A204.1 (cell line): ENCODE results near the gene ICOS.
"Not testable (repeated sequence)": the region's sequence is repeated elsewhere in the genome, so short reads cannot be mapped to it uniquely, and the experiment has no call there.

Source experiments
- FAIRE-seq: peaks from 2 replicates; lab custom pipeline; 2012; peaks lifted over from hg19 to GRCh38; lab: Jason Lieb, UNC

The ICOS gene

DNA sequence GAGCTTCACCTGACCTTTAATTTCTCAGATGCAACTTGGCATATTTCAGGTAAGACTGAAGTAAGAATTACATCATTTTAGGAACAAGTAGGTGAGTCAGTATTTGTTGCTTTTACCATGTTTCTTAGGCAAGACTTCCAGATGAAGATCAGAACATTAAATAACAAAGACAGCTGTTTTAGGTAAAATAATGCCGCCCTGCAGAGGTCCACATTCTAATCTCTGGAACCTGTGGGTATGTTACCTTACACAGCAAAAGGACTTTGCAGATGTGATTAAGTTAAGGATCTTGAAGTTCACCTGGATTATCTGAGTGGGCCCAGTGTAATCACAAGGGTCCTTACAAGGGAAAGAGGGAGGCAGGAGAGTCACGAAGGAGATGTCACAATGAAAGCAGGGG lies 39.3 kb downstream of the ICOS start:
- FAIRE-seq, result no peak

DNA sequence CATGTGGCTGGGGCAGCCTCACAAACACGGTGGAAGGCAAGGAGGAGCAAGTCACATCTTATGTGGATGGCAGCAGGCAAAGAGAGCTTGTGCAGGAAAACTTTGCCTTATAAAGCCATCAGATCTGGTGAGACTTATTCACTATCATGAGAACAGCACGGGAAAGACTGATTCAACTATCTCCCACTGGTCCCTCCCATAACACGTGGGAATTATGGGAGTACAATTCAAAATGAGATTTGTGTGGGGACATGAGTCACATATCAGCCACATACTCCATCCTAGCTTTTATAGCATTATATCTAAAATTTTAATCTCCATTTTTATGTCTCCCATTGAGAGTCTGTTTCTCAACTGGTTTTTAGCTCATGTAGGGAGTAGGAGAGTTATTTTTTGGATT lies 45.7 kb downstream of the ICOS start:
- no peak for FAIRE-seq

DNA sequence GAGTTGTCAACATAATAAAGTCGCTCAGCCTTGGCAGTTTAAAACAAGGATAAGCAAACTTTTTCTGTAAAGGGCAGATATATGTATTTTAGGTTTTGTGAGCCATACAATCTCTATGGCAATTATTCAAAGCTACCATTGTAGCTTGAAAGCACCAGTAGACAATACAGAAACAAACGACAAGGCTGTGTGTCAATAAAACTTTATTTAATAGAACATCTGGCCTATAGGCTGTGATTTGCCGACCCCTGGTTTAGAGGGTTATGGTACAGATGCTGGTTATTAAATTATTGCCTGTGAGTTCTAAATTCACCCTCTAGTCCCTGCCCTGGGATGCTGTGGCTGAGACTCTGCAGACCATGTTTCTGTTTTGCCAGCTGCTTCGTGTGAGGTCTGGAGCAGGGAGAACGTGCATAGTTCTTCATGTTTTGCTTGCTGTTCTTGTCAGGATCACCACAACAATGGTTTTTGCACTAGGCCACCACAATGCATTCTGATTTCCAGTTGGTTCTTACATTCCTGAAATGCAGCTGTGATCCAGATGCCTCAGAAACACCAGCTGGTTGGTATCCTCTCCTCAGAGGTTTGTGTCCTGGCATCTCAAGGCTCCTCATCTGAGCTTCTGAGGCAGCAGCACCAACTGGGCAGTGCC lies 46.6 kb downstream of the ICOS start:
- FAIRE-seq, result no peak

DNA sequence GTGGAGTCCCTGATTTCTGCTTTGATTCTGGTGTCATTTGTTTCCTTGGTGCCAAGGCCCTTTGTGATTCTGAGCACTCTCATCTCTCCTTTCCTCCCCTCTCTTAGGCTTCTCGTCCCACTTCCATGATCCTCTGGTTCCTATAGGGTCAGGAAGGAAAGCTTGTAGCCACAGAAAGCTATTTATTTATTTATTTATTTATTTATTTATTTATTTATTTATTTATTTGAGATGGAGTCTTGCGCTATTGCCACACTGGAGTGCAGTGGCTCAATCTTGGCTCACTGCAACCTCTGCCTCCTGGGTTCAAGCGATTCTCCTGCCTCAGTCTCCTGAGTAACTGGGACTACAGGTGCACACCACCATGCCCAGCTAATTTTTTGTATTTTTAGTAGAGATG lies 49.4 kb downstream of the ICOS start:
- FAIRE-seq, result not testable (repeated sequence)

DNA sequence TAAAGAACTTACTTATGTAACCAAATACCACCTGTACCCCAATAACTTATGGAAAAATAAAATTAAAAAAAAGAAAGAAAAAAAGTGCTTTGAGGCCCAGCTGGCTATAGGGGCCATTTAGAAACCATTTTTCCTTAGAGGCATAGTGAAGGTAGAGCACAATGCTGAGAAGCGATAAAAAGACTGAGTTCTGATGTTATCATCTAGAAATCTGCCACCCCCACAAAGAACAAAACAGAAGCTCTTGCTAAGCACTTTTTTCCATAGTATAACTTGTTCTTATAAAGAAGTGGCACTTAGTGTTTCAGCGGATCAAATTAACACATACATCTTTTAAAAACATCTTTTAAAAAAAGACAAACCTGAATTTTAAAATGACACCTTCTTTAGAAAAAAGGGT lies 51.4 kb downstream of the ICOS start:
- FAIRE-seq, result no peak

DNA sequence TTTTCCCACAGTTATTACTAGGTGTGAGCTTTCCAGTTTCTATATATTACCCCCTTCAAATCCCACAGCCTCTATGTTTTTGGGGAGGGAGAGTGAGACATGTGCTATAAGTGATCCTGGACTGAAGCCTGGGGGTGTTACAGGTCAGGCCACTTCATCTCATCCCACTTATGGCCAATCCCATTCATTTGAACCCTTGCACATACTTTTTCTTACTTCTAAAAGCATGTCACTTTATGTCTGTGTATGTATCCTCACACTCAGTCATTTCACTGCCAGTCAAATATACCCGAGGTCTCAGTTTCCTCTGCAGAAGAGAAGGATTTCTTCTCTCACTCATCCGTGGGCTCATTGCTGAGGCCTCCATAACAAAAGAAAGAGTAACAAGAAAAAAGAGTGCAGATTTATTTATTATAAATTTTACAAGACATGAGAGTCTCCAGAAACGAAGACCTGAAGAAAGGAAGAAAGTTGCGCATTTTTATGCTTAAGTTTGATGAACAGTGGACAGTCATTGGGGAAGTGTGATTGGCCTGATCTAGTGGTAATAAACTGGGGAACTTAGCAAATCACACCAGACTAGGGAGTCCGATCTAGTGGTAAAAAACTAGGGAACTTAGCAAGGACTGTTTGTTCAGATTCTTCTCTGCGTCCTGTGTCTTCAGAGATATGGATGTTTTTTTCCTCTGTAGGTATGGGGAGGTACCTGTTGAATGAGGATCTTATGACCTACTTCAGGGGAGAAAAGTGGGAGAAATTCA lies 52.1 kb downstream of the ICOS start:
- no peak for FAIRE-seq

DNA sequence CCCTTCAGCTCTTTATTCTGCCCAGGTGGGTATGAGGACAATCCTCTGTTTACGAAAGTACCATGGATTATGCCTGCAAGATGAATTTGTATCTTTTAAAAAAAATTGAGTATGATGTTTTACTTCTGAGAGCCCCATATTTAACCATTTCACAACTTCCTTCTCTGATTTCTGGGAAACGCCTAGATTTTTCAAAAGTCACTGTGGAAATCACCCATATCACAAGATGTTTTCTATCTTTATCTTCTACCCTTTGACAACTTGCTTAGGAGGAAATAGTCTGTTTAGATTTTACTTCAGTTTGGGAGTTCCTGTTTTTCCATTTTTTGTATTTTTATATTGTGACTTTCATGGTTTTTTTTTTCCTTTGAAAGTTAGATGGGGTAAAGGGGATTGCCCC lies 53.0 kb downstream of the ICOS start:
- no peak for FAIRE-seq

DNA sequence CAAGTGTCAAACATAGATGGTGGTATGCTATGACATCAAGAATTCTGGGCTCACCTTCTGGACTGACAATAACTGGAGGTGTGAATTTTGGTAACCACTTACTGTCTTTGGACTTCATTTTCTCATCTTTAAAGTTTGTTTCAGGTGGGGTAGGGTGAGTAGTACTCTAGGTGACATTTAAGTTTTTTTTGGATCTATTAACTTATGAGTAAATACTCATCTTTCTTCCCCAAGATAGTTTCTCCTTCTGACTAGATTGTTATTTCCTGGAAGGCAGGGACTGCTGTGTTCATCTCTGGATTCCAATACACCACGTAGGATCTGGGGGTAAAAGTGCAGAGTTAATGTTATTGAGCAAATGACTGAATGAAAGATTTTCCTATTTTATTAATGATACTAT lies 55.9 kb downstream of the ICOS start:
- FAIRE-seq, result no peak

DNA sequence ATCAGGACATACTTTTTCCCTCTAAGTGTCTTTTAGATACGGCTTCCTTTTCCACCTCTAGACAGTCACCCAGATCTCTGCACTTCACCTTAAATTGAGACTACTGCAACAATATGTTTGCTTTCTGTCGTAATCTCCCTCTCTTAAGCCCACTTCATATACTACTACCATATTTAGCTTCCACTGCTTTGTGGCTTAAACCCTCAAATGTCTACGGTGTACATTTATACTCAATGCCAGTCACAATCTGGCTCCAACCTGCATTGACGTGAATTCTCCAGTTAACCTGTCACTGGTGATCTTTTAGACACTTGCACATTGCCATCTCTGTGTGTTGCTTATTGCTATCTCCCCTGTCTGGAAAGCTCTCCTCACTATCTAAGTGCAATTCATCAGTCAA lies 56.4 kb downstream of the ICOS start:
- FAIRE-seq, result no peak

DNA sequence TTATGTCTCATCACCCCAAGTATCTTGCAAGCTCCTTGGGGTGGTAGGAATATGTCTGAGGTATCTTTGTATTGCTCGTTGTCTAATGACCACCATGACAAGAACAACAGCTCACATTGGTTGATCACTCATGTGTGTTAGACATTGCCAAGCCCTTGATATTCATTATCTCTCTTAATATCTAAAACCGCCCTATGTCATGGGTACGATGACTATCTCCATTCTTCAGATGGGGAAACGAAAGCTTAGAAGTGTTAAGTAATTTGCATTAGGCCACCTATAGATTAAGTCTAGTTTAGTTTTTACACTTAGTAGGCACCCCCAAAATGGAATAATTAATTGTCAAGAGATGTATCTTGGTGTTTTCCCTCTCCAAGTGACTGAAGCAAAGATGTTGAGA lies 57.0 kb downstream of the ICOS start:
- no peak for FAIRE-seq

DNA sequence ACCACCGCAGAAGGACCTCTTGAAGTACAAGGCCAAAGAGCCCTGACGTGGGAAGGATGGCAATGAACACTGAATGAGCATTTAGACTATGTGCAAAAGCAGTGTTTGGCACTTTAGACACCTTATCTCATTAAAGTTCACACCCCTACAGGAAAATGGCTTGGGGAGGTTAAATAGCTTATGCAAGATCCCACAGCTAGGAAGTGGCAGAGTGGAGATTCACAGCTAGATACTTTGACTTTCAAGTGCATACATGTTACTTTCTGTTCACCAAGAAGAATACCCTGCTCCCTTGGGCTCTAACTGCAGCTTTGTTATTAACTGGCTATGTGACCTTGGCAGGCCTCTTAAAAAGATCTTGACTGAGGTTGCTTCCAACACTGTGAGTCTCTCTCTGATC lies 58.2 kb downstream of the ICOS start:
- no peak for FAIRE-seq

DNA sequence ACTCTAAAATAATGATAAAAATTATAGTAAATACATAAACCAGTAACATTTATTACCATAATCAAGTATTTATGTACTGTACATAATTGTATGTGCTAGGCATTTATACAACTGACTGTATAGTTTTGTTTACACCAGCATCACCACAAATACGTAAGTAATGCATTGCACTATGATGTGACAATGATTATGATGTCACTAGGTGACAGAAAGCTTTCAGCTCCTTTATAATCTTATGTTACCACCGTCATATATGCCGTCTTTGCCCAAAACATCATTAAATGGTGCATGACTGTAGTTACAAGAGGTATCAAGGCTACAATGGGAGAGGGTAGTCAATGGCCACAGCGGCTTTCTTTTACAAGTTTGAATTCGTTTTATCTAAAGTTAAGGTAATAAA lies 60.1 kb downstream of the ICOS start:
- no peak for FAIRE-seq

DNA sequence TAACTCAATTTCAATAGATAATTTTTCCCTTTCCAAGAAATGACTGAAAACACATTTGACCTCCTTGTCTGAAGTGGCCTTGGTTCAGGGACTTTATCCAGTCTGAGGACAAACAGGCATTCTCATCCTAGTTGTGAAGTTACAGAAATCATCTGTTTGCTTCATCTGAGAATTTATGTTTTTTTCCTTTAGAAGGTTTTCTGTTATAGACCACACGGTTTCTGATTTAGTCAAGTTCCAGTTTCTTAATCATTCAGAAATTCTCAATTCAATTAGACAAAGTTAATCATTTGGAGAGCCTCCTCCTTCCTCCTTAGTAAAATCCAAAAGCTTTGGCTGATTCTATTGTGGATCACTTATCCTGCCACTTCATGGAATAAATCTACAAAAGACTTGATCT lies 60.9 kb downstream of the ICOS start:
- no peak for FAIRE-seq

DNA sequence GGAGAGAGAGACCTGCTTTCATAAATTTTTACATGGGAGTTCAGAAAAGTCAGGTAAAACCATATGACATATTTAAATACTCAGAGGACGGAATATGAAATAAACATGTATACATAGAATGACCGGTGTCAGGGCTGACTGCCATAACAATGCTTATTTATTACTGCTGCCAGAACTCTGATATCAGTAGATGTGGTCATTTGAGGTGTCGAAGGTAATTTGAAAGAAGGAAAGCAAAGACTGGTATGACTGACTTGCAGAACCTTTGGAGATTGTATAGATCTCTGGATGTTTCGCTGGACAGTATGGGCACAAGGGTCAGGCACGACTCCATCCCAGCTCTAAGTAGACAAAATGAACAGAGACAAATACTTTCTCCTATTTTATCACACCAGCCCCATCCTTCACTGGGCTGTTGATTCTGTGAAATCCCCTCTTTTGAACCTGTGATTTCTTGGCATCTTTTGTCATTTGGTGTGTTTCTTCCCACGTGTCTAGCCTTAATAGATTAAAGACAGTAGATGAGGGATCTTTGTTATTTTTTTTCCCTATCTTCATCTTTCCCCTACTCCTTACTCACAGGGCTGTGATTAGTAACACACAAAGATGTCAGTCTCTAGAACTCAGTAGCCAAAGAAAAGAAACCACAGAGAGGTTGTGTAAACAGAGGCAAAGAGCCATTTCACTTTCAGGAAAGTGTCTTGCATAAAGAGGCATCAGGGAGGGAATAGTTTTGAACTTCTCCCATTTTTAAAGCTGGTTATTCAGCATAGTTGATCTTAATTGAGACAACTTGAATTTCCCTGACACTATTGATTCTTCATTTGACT lies 61.6 kb downstream of the ICOS start:
- no peak for FAIRE-seq

DNA sequence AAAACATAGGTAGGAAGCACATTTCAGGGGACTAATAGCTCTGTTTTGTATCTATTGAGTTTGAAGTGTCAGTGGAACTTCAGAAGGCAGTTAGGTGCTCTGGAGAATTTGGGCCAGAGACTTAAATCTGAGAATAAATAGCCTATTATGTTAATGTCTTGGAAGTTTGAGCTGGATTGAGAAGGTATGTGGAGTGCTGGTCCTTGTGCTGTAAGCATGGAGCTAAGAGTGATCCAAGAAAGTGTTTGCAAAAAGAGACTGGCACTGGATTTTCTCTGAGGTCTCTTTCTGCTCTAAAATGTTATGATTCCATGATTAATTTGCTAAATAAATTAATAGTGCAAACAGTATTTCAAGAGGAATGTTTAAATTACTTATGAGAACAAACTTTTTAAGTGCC lies 63.3 kb downstream of the ICOS start:
- FAIRE-seq, result no peak

DNA sequence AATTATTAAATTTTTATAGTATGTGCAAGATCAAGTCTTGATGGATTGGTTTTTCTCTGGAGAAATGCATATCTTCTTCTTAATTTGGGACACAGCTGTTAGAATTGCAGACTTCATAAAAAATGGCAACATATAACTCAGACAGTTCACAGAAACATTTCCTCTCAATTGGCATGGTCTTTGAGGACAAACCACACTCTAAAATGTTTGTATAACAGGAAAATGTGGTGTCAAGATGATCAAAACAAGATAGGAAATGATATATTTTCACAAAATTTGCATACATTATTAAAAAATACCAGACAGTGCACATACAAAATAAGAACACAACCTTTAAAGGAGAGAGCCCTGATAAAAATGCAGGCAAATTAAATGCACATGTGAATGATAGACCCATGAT lies 63.9 kb downstream of the ICOS start:
- FAIRE-seq, result no peak

DNA sequence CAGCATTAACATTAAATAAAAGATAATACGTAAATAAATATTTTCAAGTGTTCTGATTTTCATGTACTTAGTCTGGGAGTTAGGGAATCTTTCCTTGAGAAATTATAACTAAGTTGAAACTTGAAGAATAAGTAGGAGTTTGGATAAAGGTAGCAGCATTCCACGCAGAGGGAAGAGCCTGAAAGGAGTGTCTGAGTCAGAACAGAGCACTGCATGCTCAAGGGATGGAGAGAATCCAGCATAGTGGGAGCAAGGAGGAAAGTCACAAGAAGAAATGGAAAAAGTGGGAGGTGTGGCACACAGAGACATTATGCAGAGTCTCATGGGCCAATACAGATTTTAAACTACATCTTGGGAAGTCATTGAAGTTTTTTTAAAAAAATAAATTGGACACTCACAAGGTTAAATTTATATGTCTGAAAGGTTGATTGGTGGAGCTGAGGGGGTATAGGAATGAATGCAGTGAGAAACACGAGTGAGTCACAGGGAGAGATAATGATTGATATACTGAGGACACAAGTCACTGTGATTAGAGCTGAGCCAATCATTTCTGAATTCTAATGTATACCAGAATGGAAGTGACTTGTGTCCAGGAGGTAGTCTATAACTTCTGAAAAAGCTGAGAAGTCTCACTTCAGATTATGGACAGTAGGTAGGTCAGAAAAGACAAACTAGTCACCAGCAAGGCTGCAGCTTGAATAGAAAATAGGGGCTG lies 66.9 kb downstream of the ICOS start:
- no peak for FAIRE-seq

DNA sequence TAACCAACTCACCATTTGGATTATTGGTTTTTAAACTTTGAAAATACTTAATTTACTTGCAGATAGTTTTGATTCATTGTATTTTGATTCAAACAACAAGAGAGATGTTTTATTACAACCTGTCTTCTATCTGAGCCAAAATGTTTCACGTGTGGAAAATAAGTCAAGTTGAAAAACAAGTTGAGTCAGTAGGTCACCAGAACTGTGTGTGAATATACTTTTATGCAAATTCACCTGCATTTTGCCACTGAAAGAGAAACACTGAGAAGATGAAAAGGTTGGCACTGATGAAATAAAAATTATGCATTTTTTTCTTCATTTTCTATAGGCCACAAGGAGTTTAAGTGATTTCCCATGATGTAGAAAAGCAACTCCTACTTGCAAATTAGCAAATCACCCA lies 68.3 kb downstream of the ICOS start:
- FAIRE-seq, result no peak

DNA sequence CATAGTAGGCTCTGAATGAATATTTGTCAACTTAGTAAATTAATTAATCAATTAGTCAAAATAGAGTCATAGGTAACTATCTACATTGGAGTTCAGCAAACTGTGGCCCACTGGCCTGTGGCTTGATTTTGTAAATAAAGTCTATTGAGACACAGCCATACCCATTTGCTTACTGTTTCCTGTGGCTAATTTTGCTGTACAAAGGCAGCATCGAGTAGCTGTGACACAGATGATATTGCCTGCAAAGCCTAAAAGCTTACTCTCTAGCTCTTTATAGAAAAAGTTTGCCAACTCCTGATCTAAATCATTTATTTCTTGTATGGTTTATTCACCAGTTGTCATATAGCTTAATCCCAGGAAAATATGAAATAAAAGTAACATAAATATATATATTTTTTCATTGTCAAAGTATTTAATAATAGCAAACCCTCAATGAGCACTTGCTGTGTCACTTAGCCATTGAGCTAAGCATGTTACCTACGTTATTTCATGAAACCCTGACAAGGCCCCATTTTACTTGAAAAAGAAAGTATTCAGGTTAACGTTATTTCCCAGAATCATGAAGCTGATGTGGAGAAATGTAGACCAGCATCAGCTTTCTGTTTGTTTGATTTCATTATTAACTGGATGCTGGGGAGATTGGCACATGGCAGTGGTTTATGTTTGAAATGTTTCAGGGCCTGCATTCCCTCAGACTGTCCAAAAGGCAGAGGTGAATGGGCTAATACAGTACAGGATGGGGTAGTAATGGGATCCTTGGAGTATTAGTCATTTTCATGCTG lies 69.6 kb downstream of the ICOS start:
- FAIRE-seq, result no peak

DNA sequence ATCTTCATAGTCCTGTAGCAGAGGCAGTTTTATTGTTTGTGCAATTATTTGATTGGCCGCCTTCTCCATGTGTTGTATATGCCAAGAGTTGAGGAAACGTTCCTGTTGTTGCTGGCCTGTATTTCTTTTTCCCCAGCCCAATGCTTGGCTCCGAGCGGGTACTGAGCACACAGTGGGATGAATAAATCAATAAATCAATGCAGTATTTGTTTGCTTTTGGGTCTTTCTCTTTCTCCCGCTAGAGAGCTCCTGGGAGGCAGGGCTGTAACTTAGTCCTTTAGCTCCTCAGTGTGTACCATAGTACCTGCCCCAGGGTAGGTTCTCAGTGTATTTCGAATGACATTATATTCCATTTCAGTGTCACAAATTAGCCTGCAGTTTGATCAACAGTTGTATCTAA lies 71.8 kb downstream of the ICOS start:
- FAIRE-seq, result no peak

DNA sequence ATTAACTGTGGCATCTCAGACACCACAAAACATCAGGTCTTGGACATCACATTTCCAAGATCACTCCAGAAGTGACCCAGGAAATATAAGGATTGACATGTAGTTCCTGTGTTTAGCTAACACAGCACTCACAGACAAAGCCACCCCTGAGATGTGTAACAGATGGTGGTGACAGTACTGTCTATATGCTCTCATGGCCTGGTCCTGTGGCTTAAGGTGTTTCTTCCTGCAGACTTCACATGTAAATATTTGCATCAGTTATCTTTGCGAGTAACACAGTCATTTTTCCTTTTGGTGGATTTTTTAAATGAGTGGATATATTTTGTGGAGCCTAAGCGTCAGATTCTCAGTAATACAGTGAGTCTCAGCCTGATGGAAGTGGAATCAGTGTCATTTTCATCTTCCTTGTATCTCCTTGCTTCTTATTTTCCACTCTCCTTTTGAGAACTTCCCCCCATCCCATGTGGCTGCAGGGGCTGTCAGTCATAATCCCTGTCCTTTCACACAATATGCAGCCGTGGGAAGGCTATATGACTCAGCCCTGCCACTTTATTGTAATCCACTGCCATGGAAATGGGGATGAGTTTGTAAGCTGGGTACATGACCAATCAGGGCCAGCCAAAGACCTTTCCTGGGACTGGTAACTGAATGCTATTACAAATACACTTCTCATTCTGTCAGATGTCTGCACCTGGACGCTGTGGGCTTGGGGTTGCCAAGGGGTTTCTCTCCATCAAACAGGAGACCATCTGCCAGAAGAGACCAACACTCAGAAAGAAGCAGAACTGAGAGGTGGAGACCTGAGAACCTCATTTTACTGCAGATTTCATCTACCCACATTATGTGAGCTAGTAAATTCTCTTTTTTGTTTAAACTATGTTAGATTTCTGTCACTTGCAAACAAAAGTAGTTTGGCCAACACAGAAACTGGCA lies 74.3 kb downstream of the ICOS start:
- no peak for FAIRE-seq
